A673 (cell line): ENCODE measurements around the gene WDR46. TPM values are rescaled to one million over a fixed set of nuclear protein-coding genes. Genes with fewer than 3 reads are reported as not detected.

Source experiments
- BruUV-seq: library from RNA; stranded (reverse); fragments of 400-500 nt; replicated peaks from 2 replicates; lab custom pipeline; 2021; lab: Mats Ljungman, UMichigan
- CTCF ChIA-PET: fragments of 300-600 bp; sonication (Branson Sonifier 250); formaldehyde crosslinking; loops from one replicate; lab custom pipeline; 2022; ENCODE audit warnings: antibody characterized with exemption; lab: Charles Lee
- POLR2A ChIA-PET: fragments of 300-600 bp; sonication (Branson Sonifier 250); formaldehyde crosslinking; loops from one replicate; lab custom pipeline; 2022; ENCODE audit warnings: antibody characterized with exemption; ENCODE audit not compliant: low non-redundant PET; lab: Charles Lee
- DNase-seq: peaks from one replicate; pipeline ENCODE4 v3.0.0-alpha.2; 2015; ENCODE audit warnings: low spot score
- H3K27ac ChIP-seq: fragments of 200-600 bp; sonication (generic); 2 replicates; pipeline ENCODE4 v1.5.1; 2016; ENCODE audit warnings: mixed run types, low read depth, mild to moderate bottlenecking, mixed read lengths, antibody characterized with exemption, low read length; ENCODE audit not compliant: poor library complexity, severe bottlenecking
- H3K27me3 ChIP-seq: fragments of 200-600 bp; sonication (generic); replicated peaks from 2 replicates; pipeline ENCODE4 v1.6.1; 2017; ENCODE audit warnings: mixed run types, low read depth, mild to moderate bottlenecking, mixed read lengths, antibody characterized with exemption, low read length; ENCODE audit not compliant: insufficient read depth, poor library complexity
- H3K36me3 ChIP-seq: fragments of 200-600 bp; sonication (generic); 2 replicates; pipeline ENCODE4 v1.6.1; 2016; ENCODE audit warnings: mixed run types, mild to moderate bottlenecking, mixed read lengths, antibody characterized with exemption, low read length; ENCODE audit not compliant: insufficient read depth, poor library complexity, severe bottlenecking
- H3K4me1 ChIP-seq: fragments of 200-600 bp; sonication (generic); 2 replicates; pipeline ENCODE4 v1.6.1; 2017; ENCODE audit warnings: mixed run types, mild to moderate bottlenecking, mixed read lengths, antibody characterized with exemption, low read length; ENCODE audit not compliant: insufficient read depth, poor library complexity, severe bottlenecking
- H3K4me3 ChIP-seq: fragments of 200-600 bp; sonication (generic); 2 replicates; pipeline ENCODE4 v1.5.1; 2016; ENCODE audit warnings: low read depth, mixed run types, mild to moderate bottlenecking, mixed read lengths, low read length; ENCODE audit not compliant: poor library complexity, severe bottlenecking
- H3K9me3 ChIP-seq: fragments of 200-600 bp; sonication (generic); 2 replicates; pipeline ENCODE4 v1.6.1; 2016; ENCODE audit warnings: mixed run types, low read depth, mild to moderate bottlenecking, mixed read lengths, antibody characterized with exemption, low read length; ENCODE audit not compliant: poor library complexity, severe bottlenecking
- EZH2 ChIP-seq: fragments of 200-600 bp; sonication (generic); IDR thresholded peaks from 2 replicates; pipeline ENCODE4 v1.6.1; 2017; ENCODE audit warnings: borderline replicate concordance, low read depth, mild to moderate bottlenecking, mixed read lengths, antibody characterized with exemption, low read length; ENCODE audit not compliant: poor library complexity, severe bottlenecking
- intact Hi-C: fragments of 100-400 bp; cut with micrococcal nuclease; formaldehyde crosslinking; loops from one replicate; pipeline ENCODE4 v1.10.0; 2022; ENCODE audit not compliant: unreplicated experiment
- total RNA-seq: library from RNA; stranded (reverse); gene quantifications from 2 replicates; pipeline ENCODE4 v1.2.3, GENCODE V29; 2021
- TF ChIP-seq, protein P1 (sequence below): fragments of 300-800, 200-600 bp; sonication (generic); conservative IDR thresholded peaks from 2 replicates; pipeline ENCODE4 v1.5.1; 2017; ENCODE audit warnings: low read depth, mild to moderate bottlenecking, antibody characterized with exemption, low read length, moderate library complexity, mixed read lengths

WDR46 gene
- total RNA-seq, 1 experiment from 2014 or later, result 97.9 TPM

DNA sequence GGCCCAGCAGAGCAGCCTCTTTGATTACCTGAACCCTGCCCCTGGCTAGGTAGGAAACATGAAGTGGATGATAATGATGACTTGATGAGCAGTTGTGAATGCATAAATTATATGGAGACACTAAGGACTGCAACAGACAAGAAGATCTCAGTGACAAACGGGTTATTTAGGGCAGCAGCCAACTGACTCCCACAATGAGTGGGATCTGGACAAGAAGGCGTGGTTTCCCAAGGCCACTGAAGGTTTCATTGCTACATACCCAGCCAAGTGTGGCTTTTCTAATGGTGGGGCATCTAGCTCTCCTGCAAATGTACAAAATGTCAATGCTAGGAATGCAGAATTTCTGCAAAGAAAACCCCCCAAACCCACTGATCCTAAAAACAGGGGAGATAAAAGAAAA, 51.3 kb downstream of the WDR46 start:
- no peak overlapping the region for H3K27ac ChIP-seq
- ChIA-PET CTCF (no interaction called here), POLR2A (no interaction called here)
- no peak for DNase-seq
- no peak overlapping the region for H3K4me3 ChIP-seq
- no peaks in the 10 kb centered on the region for H3K27me3 ChIP-seq
- no peaks in the 10 kb centered on the region for H3K36me3 ChIP-seq
- no peaks in the 10 kb centered on the region for H3K4me1 ChIP-seq
- no peaks in the 10 kb centered on the region for H3K9me3 ChIP-seq
- BruUV-seq, result no TSS peak
- intact Hi-C loops, result no loop called here
- TF ChIP-seq, protein P1, sequence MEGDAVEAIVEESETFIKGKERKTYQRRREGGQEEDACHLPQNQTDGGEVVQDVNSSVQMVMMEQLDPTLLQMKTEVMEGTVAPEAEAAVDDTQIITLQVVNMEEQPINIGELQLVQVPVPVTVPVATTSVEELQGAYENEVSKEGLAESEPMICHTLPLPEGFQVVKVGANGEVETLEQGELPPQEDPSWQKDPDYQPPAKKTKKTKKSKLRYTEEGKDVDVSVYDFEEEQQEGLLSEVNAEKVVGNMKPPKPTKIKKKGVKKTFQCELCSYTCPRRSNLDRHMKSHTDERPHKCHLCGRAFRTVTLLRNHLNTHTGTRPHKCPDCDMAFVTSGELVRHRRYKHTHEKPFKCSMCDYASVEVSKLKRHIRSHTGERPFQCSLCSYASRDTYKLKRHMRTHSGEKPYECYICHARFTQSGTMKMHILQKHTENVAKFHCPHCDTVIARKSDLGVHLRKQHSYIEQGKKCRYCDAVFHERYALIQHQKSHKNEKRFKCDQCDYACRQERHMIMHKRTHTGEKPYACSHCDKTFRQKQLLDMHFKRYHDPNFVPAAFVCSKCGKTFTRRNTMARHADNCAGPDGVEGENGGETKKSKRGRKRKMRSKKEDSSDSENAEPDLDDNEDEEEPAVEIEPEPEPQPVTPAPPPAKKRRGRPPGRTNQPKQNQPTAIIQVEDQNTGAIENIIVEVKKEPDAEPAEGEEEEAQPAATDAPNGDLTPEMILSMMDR, result no peak
- no peak for TF ChIP-seq EZH2

DNA sequence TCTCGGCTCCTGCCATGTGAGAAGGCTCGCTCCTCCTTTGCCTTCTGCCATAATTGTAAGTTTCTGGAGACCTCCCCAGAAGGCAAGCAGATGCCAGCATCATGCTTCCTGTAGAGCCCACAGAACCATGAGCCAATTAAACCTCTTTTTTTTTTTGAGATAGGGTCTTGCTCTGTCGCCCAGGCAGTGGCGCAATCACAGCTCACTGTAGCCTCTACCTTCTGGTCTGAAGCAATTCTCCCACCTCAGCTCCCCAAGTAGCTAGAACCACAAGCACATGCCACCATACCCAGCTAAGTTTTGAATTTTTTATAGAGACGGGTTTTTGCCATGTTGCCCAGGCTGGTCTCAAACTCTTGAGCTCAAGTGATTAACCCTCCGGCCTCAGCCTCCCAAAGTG, 52.2 kb downstream of the WDR46 start:
- H3K36me3 ChIP-seq, result no peaks in the 10 kb centered on the region
- no peaks in the 10 kb centered on the region for H3K4me1 ChIP-seq
- DNase-seq, result no peak
- no TSS peak for BruUV-seq
- ChIA-PET CTCF (no interaction called here), POLR2A (no interaction called here)
- no peaks in the 10 kb centered on the region for H3K27me3 ChIP-seq
- no peak overlapping the region for H3K4me3 ChIP-seq
- no peak for TF ChIP-seq EZH2
- TF ChIP-seq, protein P1, result no peak
- H3K9me3 ChIP-seq, result no peaks in the 10 kb centered on the region
- intact Hi-C loops, result no loop called here
- H3K27ac ChIP-seq, result no peak overlapping the region

DNA sequence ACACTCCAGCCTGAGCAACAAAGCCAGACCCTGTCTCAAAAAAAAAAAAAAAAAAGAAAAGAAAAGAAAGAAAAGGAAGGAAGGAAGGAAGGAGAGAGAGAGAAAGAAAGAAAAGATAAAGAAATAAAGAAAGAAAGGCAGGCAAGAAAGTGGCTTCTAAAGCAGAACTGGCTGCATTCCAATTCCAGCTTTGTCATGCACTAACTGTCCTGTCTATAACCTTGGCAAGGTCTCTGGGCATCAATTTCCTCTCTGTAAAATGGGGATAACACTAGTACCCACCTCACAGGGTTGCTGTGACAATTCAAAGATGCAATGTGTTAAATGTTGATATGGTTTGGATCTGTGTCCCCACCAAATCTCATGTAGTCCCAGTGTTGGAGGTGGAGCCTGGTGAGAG, 52.7 kb downstream of the WDR46 start:
- Histone ChIP-seq H3K9me3 (no peaks in the 10 kb centered on the region), H3K27me3 (no peaks in the 10 kb centered on the region), H3K4me3 (no peak overlapping the region), H3K36me3 (no peaks in the 10 kb centered on the region), H3K4me1 (no peaks in the 10 kb centered on the region), H3K27ac (no peak overlapping the region)
- BruUV-seq, result no TSS peak
- no peak for DNase-seq
- POLR2A ChIA-PET, result no interaction called here
- CTCF ChIA-PET, result interaction anchor here (0.6 kb wide), 1 partner anchor 615 kb away, joined by 10 read pairs; no protein-coding TSS in a partner anchor
- intact Hi-C loops, result no loop called here
- TF ChIP-seq, protein P1, result no peak
- no peak for TF ChIP-seq EZH2
